Suppressor macrophage (primary cell): Measurements from ENCODE around the gene ZBTB46.
"Not testable (repeated sequence)": the region's sequence is repeated elsewhere in the genome, so short reads cannot be mapped to it uniquely, and the experiment has no call there.

Experiments used
- DNase-seq, 4 experiments: peaks; one replicate each; pipeline ENCODE4 v3.0.0-alpha.2; 2020 to 2022

The ZBTB46 gene

GRCh38 chr20:63858393-63859165, 27.5 kb upstream of the ZBTB46 start:
- DNase-seq: peak; percentile 34 to 77 (median 68)

GRCh38 chr20:63857764-63858392, 26.8 kb upstream of the ZBTB46 start:
- DNase-seq: peak in 1 of 4 experiments; percentile 49

GRCh38 chr20:63856098-63856511, 25.0 kb upstream of the ZBTB46 start:
- no peak for DNase-seq

GRCh38 chr20:63855363-63856097, 24.5 kb upstream of the ZBTB46 start:
- no peak for DNase-seq

GRCh38 chr20:63854766-63855362, 23.8 kb upstream of the ZBTB46 start:
- DNase-seq: peak in 2 of 4 experiments; percentile 40 to 51

- peak; percentile 74 to 93 (median 88) for DNase-seq
Observed at GRCh38 chr20:63854069-63854765, 23.2 kb upstream of the ZBTB46 start.

GRCh38 chr20:63853733-63854068, 22.6 kb upstream of the ZBTB46 start:
- not testable (repeated sequence) for DNase-seq

- not testable (repeated sequence) for DNase-seq
Observed at GRCh38 chr20:63851548-63851943, 20.5 kb upstream of the ZBTB46 start.

GRCh38 chr20:63850689-63851547, 19.9 kb upstream of the ZBTB46 start:
- peak; percentile 66 to 83 (median 80) for DNase-seq

GRCh38 chr20:63848003-63848911, 17.2 kb upstream of the ZBTB46 start:
- peak in 3 of 4 experiments; percentile 50 to 61 (median 58) for DNase-seq

GRCh38 chr20:63847237-63848002, 16.4 kb upstream of the ZBTB46 start:
- peak; percentile 41 to 74 (median 62) for DNase-seq

- DNase-seq: no peak
Observed at GRCh38 chr20:63846888-63847236, 15.8 kb upstream of the ZBTB46 start.

GRCh38 chr20:63846128-63846771, 15.2 kb upstream of the ZBTB46 start:
- peak; percentile 31 to 56 (median 48) for DNase-seq

- no peak for DNase-seq
Observed at GRCh38 chr20:63844511-63844991, 13.5 kb upstream of the ZBTB46 start.

GRCh38 chr20:63843778-63844177, 12.7 kb upstream of the ZBTB46 start:
- no peak for DNase-seq

- DNase-seq: no peak
Observed at GRCh38 chr20:63843222-63843621, 12.2 kb upstream of the ZBTB46 start.

- DNase-seq: no peak
Observed at GRCh38 chr20:63842258-63842657, 11.2 kb upstream of the ZBTB46 start.

GRCh38 chr20:63840405-63840828, 9.4 kb upstream of the ZBTB46 start:
- no peak for DNase-seq

- no peak for DNase-seq
Observed at GRCh38 chr20:63839620-63840019, 8.6 kb upstream of the ZBTB46 start.
